GM12865 (cell line): ENCODE results near the gene KIAA1549.

ENCODE experiments used
- DNase-seq: peaks from one replicate; pipeline ENCODE4 v3.0.0; 2010; ENCODE audit warnings: low read depth
- H3K4me3 ChIP-seq: 2 replicates; pipeline ENCODE4 v1.5.1; 2011; ENCODE audit warnings: mild to moderate bottlenecking, low read depth, low read length, control low read depth
- TF ChIP-seq, protein P1 (sequence below): IDR thresholded peaks from 2 replicates; pipeline ENCODE4 v1.5.1; 2011; ENCODE audit warnings: low read length, control low read depth, low read depth, inconsistent platforms; ENCODE audit not compliant: insufficient read depth; ENCODE audit errors: missing control alignments

The KIAA1549 gene

DNA sequence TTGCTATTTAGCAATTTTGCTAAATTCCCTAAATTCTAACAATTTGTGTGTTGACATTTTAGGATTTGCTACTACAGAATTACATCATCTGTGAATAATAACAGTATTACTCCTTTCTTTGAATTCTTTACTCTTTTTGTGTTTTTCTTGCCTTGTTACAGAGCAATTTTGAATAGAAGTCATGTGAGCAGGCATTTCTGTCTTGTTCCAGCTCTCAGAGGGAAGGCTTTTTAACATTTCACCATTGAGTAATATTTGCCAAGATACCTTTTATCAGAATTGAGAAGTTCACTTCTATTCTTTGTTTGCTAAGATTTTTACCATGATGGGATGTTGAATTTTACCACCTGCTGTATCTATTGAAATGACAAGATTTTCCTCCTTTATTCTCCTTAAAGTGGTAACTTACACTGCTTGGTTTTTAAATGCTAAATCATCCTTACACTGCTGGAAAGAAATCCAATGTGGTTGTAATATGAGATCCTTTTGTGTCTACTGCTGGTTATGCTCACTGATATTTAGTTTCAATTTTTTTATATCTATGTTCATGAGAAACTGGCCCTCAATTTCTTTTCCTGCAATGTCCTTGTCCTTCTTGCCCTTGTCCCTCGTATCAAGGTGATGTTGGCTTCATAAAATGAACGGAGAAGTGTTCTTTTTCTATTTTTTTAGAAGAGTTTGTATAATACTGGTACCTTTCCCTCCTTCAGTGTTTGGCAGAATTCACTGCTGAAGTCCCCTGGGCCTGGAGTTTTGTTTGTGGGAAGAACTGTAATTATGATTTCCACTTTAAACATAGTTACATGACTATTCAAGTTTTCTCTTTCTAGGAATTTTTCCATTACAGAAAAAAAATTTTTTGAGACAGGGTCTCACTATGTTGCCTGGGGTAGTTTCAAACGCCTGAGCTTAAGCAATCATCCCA is 132.9 kb downstream of the KIAA1549 start:
- H3K4me3 ChIP-seq, result no peak overlapping the region
- DNase-seq, result no peak
- TF ChIP-seq, protein P1, sequence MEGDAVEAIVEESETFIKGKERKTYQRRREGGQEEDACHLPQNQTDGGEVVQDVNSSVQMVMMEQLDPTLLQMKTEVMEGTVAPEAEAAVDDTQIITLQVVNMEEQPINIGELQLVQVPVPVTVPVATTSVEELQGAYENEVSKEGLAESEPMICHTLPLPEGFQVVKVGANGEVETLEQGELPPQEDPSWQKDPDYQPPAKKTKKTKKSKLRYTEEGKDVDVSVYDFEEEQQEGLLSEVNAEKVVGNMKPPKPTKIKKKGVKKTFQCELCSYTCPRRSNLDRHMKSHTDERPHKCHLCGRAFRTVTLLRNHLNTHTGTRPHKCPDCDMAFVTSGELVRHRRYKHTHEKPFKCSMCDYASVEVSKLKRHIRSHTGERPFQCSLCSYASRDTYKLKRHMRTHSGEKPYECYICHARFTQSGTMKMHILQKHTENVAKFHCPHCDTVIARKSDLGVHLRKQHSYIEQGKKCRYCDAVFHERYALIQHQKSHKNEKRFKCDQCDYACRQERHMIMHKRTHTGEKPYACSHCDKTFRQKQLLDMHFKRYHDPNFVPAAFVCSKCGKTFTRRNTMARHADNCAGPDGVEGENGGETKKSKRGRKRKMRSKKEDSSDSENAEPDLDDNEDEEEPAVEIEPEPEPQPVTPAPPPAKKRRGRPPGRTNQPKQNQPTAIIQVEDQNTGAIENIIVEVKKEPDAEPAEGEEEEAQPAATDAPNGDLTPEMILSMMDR, result no peak

DNA sequence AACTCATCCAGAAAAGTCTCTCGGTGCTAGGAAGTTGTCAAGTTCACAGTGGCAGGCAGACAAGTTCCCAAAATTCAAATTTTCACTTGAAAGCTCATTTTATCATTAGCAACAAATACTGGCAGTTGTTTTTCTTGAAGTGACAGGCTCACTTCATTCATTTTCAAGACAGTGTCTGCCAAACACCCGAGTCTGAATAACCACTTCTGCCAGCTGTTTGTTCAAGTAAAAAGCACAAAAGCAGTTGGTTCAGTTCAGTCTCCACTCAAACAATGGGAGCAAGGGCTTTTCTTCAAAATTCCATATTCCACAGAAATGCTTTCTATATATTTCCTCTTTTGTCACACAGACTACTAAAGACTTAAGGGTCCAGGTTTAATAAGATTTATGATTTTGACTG is 135.5 kb downstream of the KIAA1549 start:
- no peak overlapping the region for H3K4me3 ChIP-seq
- TF ChIP-seq, protein P1, result no peak
- DNase-seq, result no peak

DNA sequence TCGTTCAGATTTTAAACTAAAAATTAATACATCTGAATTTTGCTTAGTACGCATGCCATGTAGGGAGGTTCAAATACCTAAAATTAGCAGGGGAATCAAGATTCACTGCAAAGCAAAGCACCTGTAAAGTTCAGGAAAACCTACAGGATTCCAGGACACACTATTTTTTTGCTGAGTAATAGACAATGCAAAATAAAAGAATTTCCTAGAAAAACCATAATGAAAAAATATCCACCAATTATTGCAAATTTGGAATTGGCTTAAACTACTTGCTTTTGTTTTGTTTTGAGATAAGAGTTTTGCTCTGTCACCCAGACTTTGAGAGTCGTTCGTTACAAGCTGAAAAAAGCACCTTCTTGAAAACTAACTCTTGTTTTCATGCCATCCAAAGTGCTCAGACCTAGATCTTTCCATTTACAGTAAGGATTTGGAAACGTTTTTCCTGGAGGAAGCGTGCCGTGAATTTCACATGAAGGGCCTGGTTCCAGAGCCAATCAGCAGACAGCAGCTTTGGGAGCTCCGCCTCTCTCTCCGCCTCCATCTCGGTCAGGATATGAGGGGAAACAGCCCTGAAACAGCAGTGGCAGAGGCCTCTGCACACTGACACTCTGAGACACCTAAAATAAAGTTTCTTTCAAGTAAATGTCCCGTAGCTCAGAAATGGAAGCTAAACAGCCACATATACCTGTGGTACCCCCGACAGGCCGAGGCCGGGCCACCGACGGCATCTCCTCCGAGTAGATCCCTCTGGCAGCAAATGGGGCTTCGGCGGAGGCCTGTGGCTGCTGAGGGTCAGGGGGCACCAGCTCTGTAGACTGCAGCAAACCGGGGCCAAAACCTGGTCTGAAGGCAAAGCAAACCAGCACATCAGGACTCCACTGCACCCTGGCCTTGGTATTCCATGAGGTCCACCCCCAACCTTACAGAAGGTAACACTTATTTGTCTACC is 137.3 kb downstream of the KIAA1549 start:
- no peak overlapping the region for H3K4me3 ChIP-seq
- TF ChIP-seq, protein P1, result no peak
- DNase-seq, result no peak

DNA sequence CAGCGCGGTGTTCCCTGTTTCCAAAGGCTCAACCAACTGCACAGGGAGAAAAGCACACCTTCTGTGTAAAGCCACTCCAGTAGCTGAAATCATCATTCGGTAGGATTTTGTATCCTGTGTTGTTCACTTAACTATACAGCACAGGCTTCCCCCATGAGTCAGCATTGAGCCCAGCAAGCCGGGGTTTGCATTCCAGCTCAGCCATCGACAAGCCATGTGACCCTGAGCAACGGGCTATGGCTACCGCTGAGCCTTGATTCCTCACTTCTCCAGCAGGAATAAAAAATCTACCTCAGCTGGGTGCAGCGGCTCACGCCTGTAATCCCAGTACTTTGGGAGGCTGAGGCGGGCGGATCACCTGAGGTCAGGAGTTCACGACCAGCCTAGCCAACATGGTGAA is 139.1 kb downstream of the KIAA1549 start:
- no peak overlapping the region for H3K4me3 ChIP-seq
- DNase-seq, result no peak
- TF ChIP-seq, protein P1, result no peak

DNA sequence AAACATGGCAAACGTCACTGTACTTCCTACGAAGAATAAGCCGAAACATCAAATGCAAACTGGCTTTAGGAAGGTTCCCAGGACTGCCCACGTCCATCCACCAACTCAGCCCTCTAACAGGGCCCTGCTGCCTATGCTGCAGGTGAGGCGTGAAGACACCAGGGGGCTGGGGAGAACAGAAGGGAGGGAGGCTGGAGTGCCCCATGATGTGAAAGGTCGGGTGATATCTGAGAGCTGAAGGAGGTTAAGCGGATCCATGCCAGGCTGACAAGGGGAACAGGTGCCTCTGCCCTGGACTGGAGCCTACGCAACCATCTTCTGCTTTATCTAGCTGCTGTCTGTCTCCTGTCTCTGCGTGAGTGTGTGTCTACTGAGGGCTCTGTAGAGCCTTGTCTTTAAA is 143.0 kb downstream of the KIAA1549 start:
- TF ChIP-seq, protein P1, result no peak
- DNase-seq, result no peak

DNA sequence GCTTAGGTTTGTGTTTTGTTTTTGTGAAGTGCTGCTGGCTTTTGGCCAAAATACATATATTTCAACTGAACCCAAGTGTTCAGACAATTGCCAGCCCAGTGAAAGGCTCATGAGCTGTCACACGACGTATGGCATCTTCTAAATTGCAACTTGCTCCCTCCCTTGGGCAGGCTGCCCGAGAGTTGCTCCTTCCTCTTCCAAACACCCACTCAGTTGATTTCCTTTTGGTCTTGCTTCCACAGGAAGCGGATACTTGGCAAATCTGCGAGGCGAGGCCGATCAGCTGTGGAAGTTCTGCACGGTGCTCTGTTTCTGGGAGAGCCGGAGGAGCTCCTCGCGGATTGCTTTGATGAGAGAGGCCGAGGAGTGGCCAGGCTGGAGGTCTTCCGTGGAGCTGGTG is 143.6 kb downstream of the KIAA1549 start:
- no peak for DNase-seq
- TF ChIP-seq, protein P1, result no peak
- no peak overlapping the region for H3K4me3 ChIP-seq

More for the DNA sequence above, 143.0 kb downstream of the KIAA1549 start:
- no peak overlapping the region for H3K4me3 ChIP-seq
